GM23338 (cell line): ENCODE measurements around the gene FN1. TPM values are rescaled to one million over a fixed set of nuclear protein-coding genes. Genes with fewer than 3 reads are reported as not detected.

ENCODE experiments used
- ATAC-seq: fragments of 200-7000 bp; cut with Tn5 transposase; 3 replicates; pipeline ENCODE4 v1.9.1; 2020
- DNase-seq: peaks from one replicate; pipeline ENCODE4 v3.0.0-alpha.2; 2015; ENCODE audit warnings: low spot score
- H2AFZ ChIP-seq: fragments of 200-600 bp; sonication (generic); 2 replicates; pipeline ENCODE4 v1.8.0; 2016; ENCODE audit warnings: antibody characterized with exemption, mild to moderate bottlenecking, moderate library complexity
- H3F3A ChIP-seq: fragments of 200-600 bp; sonication (generic); replicated peaks from 2 replicates; pipeline ENCODE4 v1.8.0; 2017; ENCODE audit warnings: antibody characterized with exemption, mixed run types, low read depth
- H3K27ac ChIP-seq: fragments of 200-600 bp; sonication (generic); 2 replicates; pipeline ENCODE4 v1.6.1; 2016; ENCODE audit warnings: low read depth
- H3K27me3 ChIP-seq: fragments of 200-600 bp; sonication (generic); 2 replicates; pipeline ENCODE4 v1.8.0; 2016; ENCODE audit warnings: mild to moderate bottlenecking, mixed run types, moderate library complexity; ENCODE audit not compliant: insufficient read depth
- H3K36me3 ChIP-seq: fragments of 200-600 bp; sonication (generic); 2 replicates; pipeline ENCODE4 v1.8.0; 2016; ENCODE audit warnings: mild to moderate bottlenecking; ENCODE audit not compliant: insufficient read depth
- H3K4me1 ChIP-seq: fragments of 200-600 bp; sonication (generic); 2 replicates; pipeline ENCODE4 v1.8.0; 2016; ENCODE audit warnings: mild to moderate bottlenecking, moderate library complexity; ENCODE audit not compliant: insufficient read depth
- H3K4me2 ChIP-seq: fragments of 200-600 bp; sonication (generic); 2 replicates; pipeline ENCODE4 v1.7.1; 2017; ENCODE audit warnings: mixed run types
- H3K4me3 ChIP-seq: fragments of 200-600 bp; sonication (generic); 2 replicates; pipeline ENCODE4 v1.6.1; 2016; ENCODE audit warnings: mixed run types
- H3K79me2 ChIP-seq: fragments of 200-600 bp; sonication (generic); replicated peaks from 2 replicates; pipeline ENCODE4 v1.8.0; 2017; ENCODE audit warnings: mild to moderate bottlenecking; ENCODE audit not compliant: insufficient read depth
- H3K9me2 ChIP-seq: fragments of 200-600 bp; sonication (generic); 2 replicates; pipeline ENCODE4 v1.8.0; 2017; ENCODE audit not compliant: insufficient read depth
- H4K20me1 ChIP-seq: fragments of 200-600 bp; sonication (generic); replicated peaks from 2 replicates; pipeline ENCODE4 v1.8.0; 2017; ENCODE audit warnings: mild to moderate bottlenecking; ENCODE audit not compliant: insufficient read depth
- H3K27ac Mint-ChIP-seq: 2 replicates; pipeline ENCODE4 v1.8.0; 2020; ENCODE audit warnings: inconsistent platforms, mild to moderate bottlenecking, moderate library complexity, mixed read lengths
- H3K27me3 Mint-ChIP-seq: 3 replicates; pipeline ENCODE4 v1.8.0; 2022; ENCODE audit warnings: low read depth, mild to moderate bottlenecking, moderate library complexity, mixed read lengths, inconsistent platforms; ENCODE audit not compliant: insufficient read depth, poor library complexity
- H3K36me3 Mint-ChIP-seq: 3 replicates; pipeline ENCODE4 v1.8.0; 2021; ENCODE audit warnings: low read depth, mild to moderate bottlenecking, inconsistent platforms, moderate library complexity, mixed read lengths
- H3K4me1 Mint-ChIP-seq: 3 replicates; pipeline ENCODE4 v1.8.0; 2020; ENCODE audit warnings: mild to moderate bottlenecking, inconsistent platforms, mixed read lengths
- H3K4me3 Mint-ChIP-seq: 3 replicates; pipeline ENCODE4 v1.8.0; 2021; ENCODE audit warnings: moderate library complexity, mild to moderate bottlenecking, inconsistent platforms, mixed read lengths
- H3K9me3 Mint-ChIP-seq: 3 replicates; pipeline ENCODE4 v1.8.0; 2020; ENCODE audit warnings: moderate library complexity, mild to moderate bottlenecking, inconsistent platforms, mixed read lengths
- CREB1 ChIP-seq: fragments of 250-450 bp; sonication (Bioruptor Pico); IDR thresholded peaks from 2 replicates; pipeline ENCODE4 v1.5.0; 2020; ENCODE audit warnings: low read depth, mild to moderate bottlenecking, moderate library complexity
- CTCF ChIP-seq, 2 experiments: fragments of 200-600 bp in 1 of 2; sonication (generic) in 1 of 2; conservative IDR thresholded peaks; 2 replicates each; pipeline versions ENCODE4 v1.5.1 to v1.6.1; 2016 to 2017; ENCODE audit warnings: antibody characterized with exemption in 2 of 2, low read depth in 2 of 2, mild to moderate bottlenecking in 2 of 2, moderate library complexity in 1 of 2
- ETS1 ChIP-seq: IDR thresholded peaks from 2 replicates; pipeline ENCODE4 v1.6.1; 2016; ENCODE audit warnings: antibody characterized with exemption
- EZH2 ChIP-seq: fragments of 200-600 bp; sonication (generic); IDR thresholded peaks from one replicate; pipeline ENCODE4 v1.8.0; 2017; ENCODE audit warnings: antibody characterized with exemption, mild to moderate bottlenecking, low read depth; ENCODE audit not compliant: unreplicated experiment
- EZH2phosphoT487 ChIP-seq: fragments of 200-600 bp; sonication (generic); IDR thresholded peaks from one replicate; pipeline ENCODE4 v1.8.1; 2018; ENCODE audit warnings: antibody characterized with exemption; ENCODE audit not compliant: unreplicated experiment
- JUNB ChIP-seq: IDR thresholded peaks from one replicate; pipeline ENCODE4 v1.6.1; 2016; ENCODE audit warnings: antibody characterized with exemption; ENCODE audit not compliant: unreplicated experiment
- NANOG ChIP-seq: IDR thresholded peaks from 2 replicates; pipeline ENCODE4 v1.6.1; 2016; ENCODE audit warnings: antibody characterized with exemption, borderline replicate concordance
- POLR2AphosphoS5 ChIP-seq: IDR thresholded peaks from 2 replicates; pipeline ENCODE4 v1.6.1; 2016; ENCODE audit warnings: antibody characterized with exemption, low read depth
- REST ChIP-seq: IDR thresholded peaks from one replicate; pipeline ENCODE4 v1.6.1; 2018; ENCODE audit warnings: antibody characterized with exemption; ENCODE audit not compliant: unreplicated experiment
- STAT1 ChIP-seq: IDR thresholded peaks from one replicate; pipeline ENCODE4 v1.6.1; 2016; ENCODE audit warnings: antibody characterized with exemption; ENCODE audit not compliant: unreplicated experiment
- ZNF114 ChIP-seq: fragments of 250-450 bp; sonication (Bioruptor Pico); IDR thresholded peaks from 2 replicates; pipeline ENCODE4 v1.5.0; 2020; ENCODE audit warnings: mild to moderate bottlenecking, moderate library complexity
- ZNF331 ChIP-seq: fragments of 250-450 bp; sonication (Bioruptor Pico); IDR thresholded peaks from 2 replicates; pipeline ENCODE4 v1.5.0; 2020; ENCODE audit warnings: low read depth, mild to moderate bottlenecking, moderate library complexity
- ZNF462 ChIP-seq: fragments of 250-450 bp; sonication (Bioruptor Pico); IDR thresholded peaks from 2 replicates; pipeline ENCODE4 v1.5.0; 2020; ENCODE audit warnings: mild to moderate bottlenecking, moderate library complexity
- polyA plus RNA-seq: library from polyadenylated mRNA; unstranded; fragments of >200 nt; fragmentation: Nextera tagmentation; extraction: Ambion mirVana; gene quantifications from 2 replicates; pipeline ENCODE4 v1.2.1, GENCODE V29; 2016
- total RNA-seq: library from RNA; depleted of rRNA; stranded (reverse); fragments of >200 nt; shearing (Covaris generic); gene quantifications from 2 replicates; pipeline ENCODE4 v1.2.3, GENCODE V29; 2014

Gene FN1
- total and polyA plus RNA-seq, 2 experiments from 2014 or later = 79.6 to 255 TPM

GRCh38 chr2:215466097-215466909, 30.4 kb upstream of the FN1 start:
- Histone ChIP-seq H3K4me2 (no peak overlapping the region), H3K4me3 (no peak overlapping the region), H3K4me1 (no peaks in the 10 kb centered on the region), H3F3A (no peaks in the 10 kb centered on the region), H3K27ac (no peak overlapping the region), H3K27me3 (no peaks in the 10 kb centered on the region), H3K9me2 (no peaks in the 10 kb centered on the region; the same call in 1 of the 2 replicates), H2AFZ (no peak overlapping the region; the same call in 1 of the 2 replicates), H4K20me1 (no peaks in the 10 kb centered on the region), H3K79me2 (no peaks in the 10 kb centered on the region), H3K36me3 (no peaks in the 10 kb centered on the region)
- DNase-seq = no peak
- H3K27me3 Mint-ChIP-seq = peaks cover 3% of the 10 kb centered on the region
- no peaks in the 10 kb centered on the region for H3K36me3 Mint-ChIP-seq
- no peak overlapping the region for H3K4me3 Mint-ChIP-seq
- TF ChIP-seq EZH2phosphoT487 = no peak
- no peak for TF ChIP-seq EZH2
- no peak for TF ChIP-seq CREB1 (CRISPR knock-in tag)
- no peak for TF ChIP-seq ZNF114 (CRISPR knock-in tag)
- TF ChIP-seq REST = no peak
- TF ChIP-seq CTCF (conservative IDR thresholded peaks at IDR 0.05; ENCODE audit: low read depth in 2 of 2) = no peak
- TF ChIP-seq NANOG = no peak
- no peak for TF ChIP-seq STAT1
- TF ChIP-seq ZNF331 = no peak
- no peak for TF ChIP-seq JUNB
- TF ChIP-seq ZNF462 (CRISPR knock-in tag) = no peak
- no peak for TF ChIP-seq ETS1
- no peak for TF ChIP-seq POLR2AphosphoS5
- no peaks in the 10 kb centered on the region for H3K9me3 Mint-ChIP-seq
- H3K4me1 Mint-ChIP-seq = no peaks in the 10 kb centered on the region
- no peak for ATAC-seq
- no peak overlapping the region for H3K27ac Mint-ChIP-seq
